Heart right ventricle (tissue), 16 donors: ENCODE results near the gene ARF1. TPM values are rescaled to one million over a fixed set of nuclear protein-coding genes. Genes with fewer than 3 reads are reported as not detected.
A peak's percentile ranks its signal among the peaks of the same experiment; 100 is the strongest.

ENCODE experiments used
- ATAC-seq, 8 donors: fragments of 200-7000 bp; cut with Tn5 transposase; one replicate each; pipeline ENCODE4 v1.9.1; 2020; ENCODE audit warnings: mild to moderate bottlenecking in 8 of 8, moderate library complexity in 8 of 8, moderate number of reproducible peaks in 1 of 8
- DNase-seq, 2 donors: peaks; one replicate each; pipeline ENCODE4 v3.0.0-alpha.2; 2020
- H3K27ac ChIP-seq, 10 donors: fragments of 200-600 bp; sonication (generic) in 2 of 10; one replicate each; pipeline versions ENCODE4 v1.5.0 to v1.8.0; 2020 to 2022; ENCODE audit warnings: mild to moderate bottlenecking in 3 of 10
- H3K27me3 ChIP-seq, 7 donors: fragments of 200-600 bp; one replicate each; pipeline ENCODE4 v1.8.0; 2021 to 2022; ENCODE audit warnings: mild to moderate bottlenecking in 2 of 7
- H3K36me3 ChIP-seq, 9 donors: fragments of 200-600 bp; sonication (generic) in 1 of 9; one replicate each; pipeline versions ENCODE4 v1.5.0 to v1.8.0; 2020 to 2022; ENCODE audit warnings: mild to moderate bottlenecking in 2 of 9
- H3K4me1 ChIP-seq, 9 donors: fragments of 200-600 bp; sonication (generic) in 1 of 9; one replicate each; pipeline versions ENCODE4 v1.5.0 to v1.8.0; 2020 to 2022; ENCODE audit warnings: mild to moderate bottlenecking in 4 of 9
- H3K4me3 ChIP-seq, 10 donors: fragments of 200-600 bp; sonication (generic) in 2 of 10; one replicate each; pipeline versions ENCODE4 v1.5.0 to v1.8.0; 2020 to 2022; ENCODE audit warnings: mild to moderate bottlenecking in 7 of 10, moderate library complexity in 2 of 10
- H3K9me3 ChIP-seq, 11 donors: fragments of 200-600 bp in 10 of 11; sonication (generic) in 2 of 11; one replicate each; pipeline versions ENCODE4 v1.5.0 to v1.8.0; 2013 to 2022; ENCODE audit warnings: mild to moderate bottlenecking in 2 of 11, control low read depth in 1 of 11, moderate library complexity in 1 of 11
- CTCF ChIP-seq, 9 donors: fragments of 200-600 bp; sonication (generic) in 2 of 9; IDR thresholded peaks; one replicate each; pipeline versions ENCODE4 v1.5.0 to v1.8.0; 2021 to 2022; ENCODE audit warnings: antibody characterized with exemption in 9 of 9, mild to moderate bottlenecking in 5 of 9, moderate library complexity in 1 of 9
- WGBS, 2 donors: extraction: QIAGEN DNeasy Blood & Tissue Kit; methylation state at CpG; one replicate each; pipeline ENCODE4 v1.1.7; 2013; ENCODE audit warnings: inconsistent platforms in 1 of 2; 5-methylcytosine and 5-hydroxymethylcytosine counted together
- intact Hi-C, 10 donors: fragments of 100-400 bp; cut with DNase I; formaldehyde crosslinking; loops; one replicate each; pipeline versions ENCODE4 v1.11.1 to v1.14.2; 2022
- long read RNA-seq, 3 donors: library from polyadenylated mRNA; unstranded; transcript quantifications; one replicate each; pipeline ENCODE4 v2.0.0, GENCODE V29; 2020 to 2021
- polyA plus RNA-seq, 2 donors: library from polyadenylated mRNA; stranded (reverse); fragments of 200-250 nt; gene quantifications; one replicate each; pipeline ENCODE4 v1.2.3, GENCODE V29; 2013
- total RNA-seq, 10 donors: library from RNA; stranded (reverse); fragmentation: NEBNext Ultra II Directional in 3 of 10; extraction: Animal tissue kit (Norgen Biotek cat#: 25700) in 3 of 10; gene quantifications; one replicate each; pipeline versions ENCODE4 v1.2.1 to v1.2.4, GENCODE V29; 2021 to 2023
- donor health status: Arrhythmogenic right ventricular cardiomyopathy.
- donor health status: ischemic (EF 13 %, LVEDD 7.1; RV severe dilation, severe dysfunction).
- donor health status: healthy with polysubstance abuse.
- donor health status: DM: no; HTN: yes; CAD: no.
- donor health status: DM: no; HTN: no; CAD: no.
- donor health status: ischemic (EF 25% LVEDD 6.9; RV normal size, moderate dysfunction).
- donor health status: ischemic (EF 25% LVEDD 5.7; RV mildly dilated, moderate dysfunction).
- donor health status: healthy.
- donor health status: DM: yes; HTN: yes; CAD: no.
- donor health status: Ischemic cardiomyopathy.
- donor health status: ischemic (EF 35%, LVEDD 5.7; RV mildly dilated, moderate dysfunction).
- donor health status: nonischemic (EF 11% LVEDD 7.7; RV severe dilation, severe dysfunction).
- donor health status: DM: yes; HTN: yes; CAD: no.
- donor health status: PGD.
- donor health status: ischemic (EF 29% LVEDD 5.4; RV normal size, mild dysfunction).
- donor health status: nonischemic (EF 23%, LVEDD 6.1; RV moderate dilation, normal function).

Gene ARF1
- total RNA-seq (100 to 1,000 TPM; 262 to 372 (median 338) TPM), polyA plus RNA-seq (100 to 1,000 TPM; 204 to 498 TPM)
- long read RNA-seq, donor 1, transcript ARF1-201 (5 exons, 1,888 nt), result major isoform, 511 of 581 reads
- long read RNA-seq, donor 1, partial matches to known transcripts, result 53 of 581 reads
- long read RNA-seq, donor 1, other reads (novel, unspliced or antisense), result 7 of 581 reads
- long read RNA-seq, donor 2, transcript ARF1-213 (5 exons, 1,972 nt), result minor isoform, 14 of 609 reads
- long read RNA-seq, donor 2, transcript ARF1-201 (5 exons, 1,888 nt), result major isoform, 547 of 609 reads
- long read RNA-seq, donor 2, partial matches to known transcripts, result 13 of 609 reads
- long read RNA-seq, donor 2, other reads (novel, unspliced or antisense), result 34 of 609 reads
- long read RNA-seq, donor 3, transcript ARF1-202 (5 exons, 678 nt), result minor isoform, 5 of 1,707 reads
- long read RNA-seq, donor 3, transcript ARF1-201 (5 exons, 1,888 nt), result major isoform, 1,513 of 1,707 reads
- long read RNA-seq, donor 3, transcript ARF1-213 (5 exons, 1,972 nt), result minor isoform, 33 of 1,707 reads
- long read RNA-seq, donor 3, partial matches to known transcripts, result 106 of 1,707 reads
- long read RNA-seq, donor 3, other reads (novel, unspliced or antisense), result 47 of 1,707 reads

GRCh38 chr1:228082214-228082917 is at the start of gene ARF1:
Gene ARF1 (plus strand): TSS chr1:228082708. CDS start chr1:228097115, 14,407 bp downstream.
- H3K27me3 ChIP-seq, result no peaks in the 10 kb centered on the region
- WGBS, 2 donors, result 0 to 1% methylated on average over 77 to 87 of the region's 87 CpGs
- peak within 1 kb of the TSS; percentile 98 to 100 (median 100) for H3K27ac ChIP-seq
- peaks cover 23 to 53% (median 50%) of the 10 kb centered on the region in 9 donors for H3K4me1 ChIP-seq
- H3K9me3 ChIP-seq, result no peaks in the 10 kb centered on the region
- ATAC-seq, result peak; percentile 92 to 97 (median 95)
- peak; percentile 90 to 94 for DNase-seq
- H3K36me3 ChIP-seq, result no peaks in the 10 kb centered on the region
- TF ChIP-seq CTCF (IDR thresholded peaks at IDR 0.05), result peak in 4 of 9 donors; percentile 28 to 50 (median 39)
- H3K4me3 ChIP-seq, result peak within 1 kb of the TSS; percentile 71 to 100 (median 92)
- intact Hi-C loops, result no loop called here

DNA sequence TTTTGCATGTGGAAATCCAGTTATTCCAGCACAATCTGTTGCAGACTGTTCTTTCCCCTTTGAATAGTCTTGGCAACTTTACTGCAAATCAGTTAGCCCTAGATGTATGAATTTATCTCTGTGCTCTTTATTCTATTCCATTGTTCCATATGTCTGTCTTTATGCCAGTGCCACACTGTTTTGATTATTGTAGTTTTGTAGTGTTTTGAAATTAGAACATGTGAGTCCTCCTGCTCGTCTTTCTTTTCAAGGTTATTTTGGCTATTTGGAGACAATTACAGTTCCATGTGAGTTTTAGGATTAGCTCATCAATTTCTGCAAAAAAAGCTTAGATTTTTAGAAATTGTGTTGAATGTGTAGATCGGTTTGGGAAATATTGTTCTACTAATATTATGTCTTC is 49.1 kb upstream of the ARF1 start:
- peaks cover 0 to 58% (median 42%) of the 10 kb centered on the region in 7 donors for H3K27me3 ChIP-seq
- H3K4me1 ChIP-seq, result peaks cover 0 to 7% (median 0%) of the 10 kb centered on the region in 9 donors
- H3K4me3 ChIP-seq, result no peak overlapping the region
- intact Hi-C loops, result no loop called here
- peaks cover 0 to 18% (median 2%) of the 10 kb centered on the region in 11 donors for H3K9me3 ChIP-seq
- no peak for TF ChIP-seq CTCF (IDR thresholded peaks at IDR 0.05)
- H3K36me3 ChIP-seq, result no peaks in the 10 kb centered on the region
- H3K27ac ChIP-seq, result no peak overlapping the region
- 85 to 92% methylated on average over 2 of the region's 2 CpGs for WGBS, 2 donors
- no peak for ATAC-seq
- no peak for DNase-seq

DNA sequence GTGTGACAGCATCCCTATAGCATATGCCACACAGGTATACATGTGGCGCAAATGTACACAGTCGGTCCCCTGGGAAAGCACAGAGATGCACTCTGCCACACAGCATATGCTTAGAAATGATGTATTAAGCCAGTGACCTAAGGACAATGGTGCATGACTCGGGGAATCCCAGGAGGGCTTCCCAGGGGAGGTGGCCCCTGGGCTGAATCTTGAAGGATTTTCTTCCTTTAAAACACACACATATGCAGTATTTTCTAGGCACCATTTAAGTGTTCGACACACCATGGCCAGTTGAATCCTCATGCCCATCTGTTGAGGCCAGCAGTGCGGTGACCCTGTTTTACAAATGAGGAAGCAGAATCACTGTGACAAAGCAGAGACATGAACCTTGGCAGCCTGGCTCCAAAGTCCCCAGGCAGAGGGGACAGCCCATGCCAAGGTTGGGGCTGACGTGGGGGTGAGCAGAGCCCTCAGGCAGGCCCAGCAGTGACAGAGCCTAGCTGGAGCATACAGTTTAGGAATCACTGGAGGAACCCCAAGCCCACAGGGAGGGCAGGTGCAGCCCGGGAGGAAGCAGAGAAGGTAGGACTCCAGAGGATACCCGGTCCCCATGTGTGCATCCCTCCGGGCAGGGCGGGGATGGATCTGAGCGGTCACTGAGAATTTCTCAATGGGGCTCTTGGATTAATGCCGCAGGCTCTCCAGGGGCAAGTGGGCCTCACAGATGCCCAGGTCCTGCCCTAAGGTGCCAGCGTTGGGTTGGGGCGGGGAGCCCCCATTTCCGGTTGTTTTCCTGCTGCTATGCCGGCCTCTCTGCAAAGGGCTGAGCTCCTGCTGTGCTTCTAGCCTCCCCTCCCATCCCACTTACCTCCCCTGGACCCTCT is 47.3 kb upstream of the ARF1 start:
- H3K4me1 ChIP-seq, result peaks cover 0 to 7% (median 0%) of the 10 kb centered on the region in 9 donors
- no peak for TF ChIP-seq CTCF (IDR thresholded peaks at IDR 0.05)
- H3K27ac ChIP-seq, result no peak overlapping the region
- H3K9me3 ChIP-seq, result peaks cover 0 to 18% (median 2%) of the 10 kb centered on the region in 11 donors
- intact Hi-C loops, result no loop called here
- DNase-seq (no peak), ATAC-seq (no peak)
- H3K4me3 ChIP-seq, result no peak overlapping the region
- H3K27me3 ChIP-seq, result peaks cover 0 to 62% (median 52%) of the 10 kb centered on the region in 7 donors
- 86 to 88% methylated on average over 16 of the region's 16 CpGs for WGBS, 2 donors
- no peaks in the 10 kb centered on the region for H3K36me3 ChIP-seq
